NCI-H1930 (cell line): ENCODE measurements around the gene DHRS3.
"Not testable (repeated sequence)": the region's sequence is repeated elsewhere in the genome, so short reads cannot be mapped to it uniquely, and the experiment has no call there.

ENCODE experiments used
- DNase-seq, 2 experiments: peaks; one replicate each; lab custom pipeline; 2025; lab: John Stamatoyannopoulos, UW

The DHRS3 gene

DNA sequence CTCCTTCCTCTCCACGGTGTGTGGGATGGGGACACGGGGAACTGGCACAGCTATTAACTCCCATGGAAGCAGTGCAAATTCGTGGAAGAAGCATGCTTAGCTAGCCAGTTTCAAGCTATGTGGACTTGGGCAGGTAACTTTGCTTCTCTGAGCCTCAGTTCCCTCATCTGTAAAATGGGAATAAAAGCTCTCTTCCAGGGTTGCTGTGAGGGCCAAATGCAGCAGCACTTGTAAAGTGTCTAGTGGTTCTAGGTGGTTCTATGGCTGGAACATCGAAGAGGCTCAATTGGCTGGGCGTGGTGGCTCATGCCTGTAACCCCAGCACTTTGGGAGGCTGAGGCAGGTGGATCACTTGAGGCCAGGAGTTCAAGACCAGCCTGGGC is 43.3 kb downstream of the DHRS3 start:
- no peak for DNase-seq

DNA sequence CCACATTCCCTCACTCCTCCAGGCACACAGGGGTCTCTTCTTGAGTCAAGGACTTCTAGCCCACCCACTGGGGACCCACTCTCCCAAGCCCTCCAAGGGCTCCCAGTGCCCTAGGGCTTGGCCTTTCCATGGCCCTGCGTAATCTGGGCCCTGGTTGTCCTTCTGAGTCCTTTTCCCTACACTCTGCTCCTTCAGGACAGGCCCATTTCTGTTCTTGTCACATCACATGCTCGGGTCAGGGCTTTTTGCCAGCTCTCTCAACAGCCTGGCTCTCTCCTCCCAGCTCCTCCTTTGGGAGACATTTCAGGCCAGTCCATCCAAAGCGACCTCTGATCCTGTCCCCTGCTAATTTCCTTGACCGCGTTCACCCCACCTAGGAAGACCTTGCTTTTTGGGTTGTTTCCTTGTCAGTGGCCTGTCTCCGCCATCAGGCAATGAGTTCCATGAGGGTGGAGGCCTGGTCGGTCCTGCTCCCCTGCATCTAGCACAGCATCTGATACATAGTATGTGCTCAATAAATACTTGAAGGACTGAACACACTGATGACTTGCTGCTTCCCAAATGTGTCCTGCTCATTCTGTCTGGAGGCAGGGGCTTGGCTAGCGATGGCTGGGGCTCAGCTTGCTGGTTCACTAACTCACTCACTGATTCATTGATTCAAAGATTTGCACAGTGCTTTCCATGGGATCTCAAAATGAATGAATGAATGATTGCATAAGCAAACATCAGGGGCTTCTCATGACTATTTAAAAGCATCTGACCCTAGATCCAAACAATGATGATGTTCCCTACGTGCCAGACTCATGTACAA is 44.8 kb downstream of the DHRS3 start:
- no peak for DNase-seq

DNA sequence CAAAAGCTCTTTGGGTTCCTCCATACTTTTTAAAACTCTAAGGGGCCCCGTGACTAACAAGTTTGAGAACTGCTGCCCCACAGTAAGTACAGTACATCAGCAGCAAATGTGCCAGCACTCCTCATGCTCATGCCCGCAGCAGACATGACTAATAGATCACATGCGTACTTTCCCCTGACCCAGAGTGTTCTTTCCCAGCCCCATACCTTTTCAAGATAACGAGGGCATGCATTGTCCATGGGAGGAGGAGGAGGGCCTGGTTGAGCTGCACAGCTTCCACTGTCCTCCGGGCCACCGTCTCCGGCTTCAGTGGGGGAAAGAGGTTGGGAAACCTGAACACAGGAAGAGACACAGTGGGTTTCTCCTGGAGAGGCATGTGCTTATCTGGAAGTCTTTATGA is 45.5 kb downstream of the DHRS3 start:
- DNase-seq = no peak

DNA sequence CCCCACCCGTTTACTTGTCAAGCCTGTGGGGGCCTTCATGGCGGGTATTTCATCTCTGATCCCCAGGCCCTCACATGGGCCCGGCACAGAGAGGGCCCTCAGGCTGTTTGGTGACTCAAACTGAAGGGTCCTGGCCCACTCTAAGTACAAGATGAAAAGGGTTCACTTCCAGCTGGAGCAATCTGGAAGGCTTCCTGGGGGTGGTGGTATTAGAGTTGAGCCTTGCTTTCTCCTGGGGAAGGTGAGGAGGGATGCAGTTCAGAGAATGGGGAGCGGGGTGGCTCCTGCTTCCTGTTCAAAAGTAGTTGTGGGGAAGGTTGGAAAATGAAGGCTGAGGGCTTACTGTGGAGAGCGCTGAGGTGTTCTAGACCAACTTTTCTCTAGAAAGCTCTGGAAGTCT is 47.7 kb downstream of the DHRS3 start:
- DNase-seq = no peak

DNA sequence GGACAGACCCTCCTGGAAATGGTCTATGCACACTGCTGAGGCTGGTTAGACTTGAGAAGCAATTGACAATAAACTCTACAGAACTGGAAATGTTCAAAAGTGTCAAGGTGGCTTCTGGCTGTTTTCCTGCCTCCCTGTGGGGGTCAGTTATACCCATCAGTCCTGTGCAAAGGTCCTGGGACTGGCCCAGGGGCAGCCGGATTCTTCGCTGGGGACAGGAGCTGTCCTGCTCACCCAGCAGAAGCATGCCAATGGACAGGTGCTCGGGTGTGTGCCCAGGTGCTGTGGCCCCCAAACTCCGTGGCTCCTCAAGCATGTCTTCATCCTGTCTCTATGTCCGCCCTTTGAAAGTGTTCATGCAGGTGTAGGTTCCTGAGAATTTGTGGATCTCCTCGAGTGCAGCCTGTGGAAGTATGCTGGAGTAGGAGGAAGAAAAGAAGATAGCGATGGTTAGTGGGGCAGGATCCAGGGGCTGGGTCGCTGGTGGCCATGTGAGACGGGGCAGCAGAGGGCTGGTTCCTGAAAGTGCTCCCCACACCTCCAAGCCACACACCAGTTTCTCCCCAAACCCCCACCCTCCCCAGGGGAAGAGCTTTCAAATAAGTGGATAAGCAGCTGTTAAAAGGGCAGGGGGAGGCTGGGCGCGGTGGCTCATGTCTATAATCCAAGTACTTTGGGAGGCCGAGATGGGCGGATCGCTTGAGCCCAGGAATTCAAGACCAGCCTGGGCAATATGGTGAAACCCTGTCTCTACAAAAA is 49.8 kb downstream of the DHRS3 start:
- no peak for DNase-seq

DNA sequence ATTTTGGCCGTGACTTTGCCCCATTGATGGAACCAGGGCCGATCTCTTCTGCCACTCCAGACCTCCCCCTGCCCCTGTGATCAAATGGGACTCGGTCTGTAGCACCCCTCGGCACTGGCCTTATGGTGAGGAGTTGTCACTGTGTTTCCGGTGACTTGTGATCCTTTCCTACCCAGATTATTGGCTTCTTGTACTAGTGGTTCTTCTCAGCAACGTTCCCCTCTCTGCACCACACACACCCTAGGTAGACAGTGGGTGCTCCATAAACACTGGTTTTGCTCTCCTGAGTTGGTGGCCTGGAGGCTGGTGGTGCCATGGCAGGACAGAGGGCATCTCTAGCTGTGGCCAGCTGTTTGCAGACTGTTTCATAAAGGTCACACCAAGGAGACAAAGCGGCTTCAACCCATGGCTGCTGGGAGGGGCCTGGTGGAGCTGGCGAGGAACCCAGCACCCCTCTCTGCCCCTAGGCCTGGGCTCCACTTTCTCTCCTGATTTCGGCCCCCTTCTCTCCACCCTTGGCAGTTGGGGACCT is 50.7 kb downstream of the DHRS3 start:
- no peak for DNase-seq

DNA sequence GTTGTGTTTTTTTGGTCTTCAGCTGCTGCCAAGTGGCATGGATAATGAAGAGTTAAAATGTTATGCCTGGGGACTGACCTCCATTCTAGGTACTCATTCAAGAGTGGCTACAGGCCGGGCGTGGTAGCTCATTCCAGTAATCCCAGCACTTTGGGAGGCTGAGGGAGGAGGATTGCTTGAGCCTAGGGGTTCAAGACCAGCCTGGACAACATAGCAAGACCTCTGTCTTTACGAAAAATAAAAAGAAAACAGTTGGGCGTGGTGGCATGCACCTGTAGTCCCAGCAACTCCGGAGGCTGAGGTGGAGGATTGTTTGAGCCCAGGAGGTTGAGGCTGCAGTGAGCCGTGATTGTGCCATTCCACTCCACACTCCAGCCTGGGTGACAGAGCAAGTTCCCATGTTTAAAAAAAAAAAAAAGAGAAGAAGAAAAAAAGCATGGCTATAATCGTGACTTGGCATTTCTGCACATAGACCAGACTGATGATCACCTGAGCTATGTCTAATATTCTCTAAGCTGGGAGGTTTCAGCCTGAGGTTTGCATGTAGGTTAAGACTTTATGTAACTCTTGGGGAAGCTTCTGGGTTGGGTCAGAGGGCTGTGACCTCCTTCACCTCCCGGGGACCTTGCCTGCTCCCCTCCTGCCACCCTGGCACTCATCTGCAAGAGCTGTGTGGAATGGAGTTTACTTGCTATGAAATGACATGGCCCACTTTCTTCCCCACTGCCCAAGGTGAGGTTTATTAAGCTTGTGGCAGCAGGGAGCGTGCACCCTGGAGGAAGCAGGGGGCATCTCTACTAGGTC is 51.3 kb downstream of the DHRS3 start:
- no peak for DNase-seq

DNA sequence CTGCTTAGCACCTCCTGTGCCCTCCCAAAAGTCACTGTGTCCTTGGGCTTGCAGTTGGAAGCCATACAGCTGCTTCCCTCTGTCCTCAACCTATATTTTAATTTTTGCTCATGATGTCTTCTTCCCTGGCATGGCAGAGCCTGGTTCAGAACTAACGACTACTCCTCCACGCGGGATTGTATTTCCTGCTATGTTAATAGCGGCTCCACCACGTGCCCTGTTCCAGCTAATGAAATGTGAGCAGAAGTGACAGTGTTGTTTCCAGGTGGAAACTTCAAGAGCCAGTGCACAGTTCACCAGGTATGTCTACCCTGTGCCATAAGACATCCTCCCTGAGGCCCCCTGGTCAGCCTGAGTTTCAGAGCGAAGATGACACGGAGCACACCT is 52.1 kb downstream of the DHRS3 start:
- no peak for DNase-seq

DNA sequence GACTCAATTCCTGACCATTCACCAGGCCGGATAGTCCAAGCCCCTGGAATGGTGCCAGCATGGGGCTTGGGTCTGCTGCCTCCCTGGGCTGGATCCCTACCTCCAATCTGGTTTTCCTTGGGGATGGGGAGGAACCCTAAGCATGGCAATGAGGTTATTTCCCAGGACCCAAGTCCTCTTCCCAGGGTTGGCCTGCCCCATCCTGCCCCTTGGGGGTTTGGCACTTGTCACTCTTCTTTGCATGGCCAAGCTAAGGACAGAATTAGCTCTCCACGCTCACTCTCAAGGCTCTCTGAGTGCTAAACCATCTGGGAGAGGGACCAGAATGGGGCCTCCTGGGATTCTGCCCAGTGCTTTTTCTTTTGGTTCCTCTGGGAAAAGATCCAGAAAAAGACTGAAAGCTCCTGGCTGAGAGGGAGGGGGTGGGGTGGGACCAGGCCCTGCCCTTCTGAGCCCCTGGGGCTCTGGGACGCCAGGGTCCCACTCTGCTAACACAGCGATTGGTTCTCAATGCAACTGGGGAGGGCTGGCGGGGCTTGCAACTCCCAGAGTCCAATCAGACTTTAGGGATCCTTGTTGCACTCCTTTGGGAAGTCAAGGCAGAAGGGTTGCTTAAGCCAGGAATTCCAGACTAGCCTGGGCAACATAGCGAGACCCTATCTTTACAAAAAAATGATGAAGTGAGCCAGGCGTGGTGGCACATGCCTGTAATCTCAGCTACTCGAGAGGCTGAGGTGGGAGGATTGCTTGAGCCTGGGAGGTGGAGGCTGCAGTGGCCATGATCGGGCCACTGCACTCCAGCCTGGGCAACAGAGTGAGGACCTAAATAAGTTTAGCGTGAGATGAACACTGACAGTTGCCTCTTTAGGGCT is 52.7 kb downstream of the DHRS3 start:
- no peak for DNase-seq

DNA sequence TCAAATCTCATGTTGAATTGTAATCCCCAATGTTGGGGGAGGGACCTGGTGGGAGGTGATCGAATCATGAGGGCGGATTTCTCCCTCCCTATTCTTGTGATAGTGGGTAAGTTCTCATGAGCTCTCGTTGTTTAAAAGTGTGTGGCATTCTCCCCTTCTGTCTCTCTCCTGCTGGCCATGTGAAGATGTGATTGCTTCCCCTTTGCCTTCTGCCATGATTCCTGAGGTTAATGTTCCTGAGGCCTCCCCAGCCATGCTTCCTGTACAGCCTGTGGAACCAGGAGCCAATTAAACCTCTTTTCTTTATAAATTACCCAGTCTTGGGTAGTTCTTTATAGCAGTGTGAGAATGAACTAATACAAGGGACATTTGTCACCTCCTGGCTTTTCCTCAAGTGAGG is 53.8 kb downstream of the DHRS3 start:
- not testable (repeated sequence) for DNase-seq

DNA sequence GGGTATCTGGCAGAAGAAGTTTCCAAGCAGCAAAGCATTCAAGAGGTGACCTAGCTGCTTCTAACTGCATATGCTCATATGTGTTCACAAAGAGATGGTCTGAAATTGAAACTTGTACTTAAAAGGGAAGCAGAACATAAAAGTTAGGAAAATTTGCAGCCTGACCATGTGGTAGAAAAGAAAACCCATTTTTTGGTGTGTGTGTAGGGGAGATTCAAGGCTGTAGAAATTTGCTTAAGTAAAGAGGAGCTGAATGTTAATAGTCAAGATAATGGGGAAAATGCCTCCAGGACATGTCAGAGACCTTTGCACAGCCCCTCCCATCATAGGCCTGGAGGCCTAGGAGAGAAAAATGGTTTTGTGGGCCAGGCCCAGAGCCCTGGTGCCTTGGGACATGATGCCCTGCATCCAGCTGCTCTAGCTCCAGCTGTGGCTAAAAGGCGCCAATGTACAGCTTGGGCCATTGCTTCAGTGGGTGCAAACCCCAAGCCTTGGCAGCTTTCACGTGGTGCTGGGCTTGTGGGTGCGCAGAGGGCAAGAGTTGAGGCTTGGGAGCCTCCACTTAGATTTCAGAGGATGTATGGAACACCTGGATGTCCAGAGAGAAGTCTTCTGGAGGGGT is 54.9 kb downstream of the DHRS3 start:
- no peak for DNase-seq

DNA sequence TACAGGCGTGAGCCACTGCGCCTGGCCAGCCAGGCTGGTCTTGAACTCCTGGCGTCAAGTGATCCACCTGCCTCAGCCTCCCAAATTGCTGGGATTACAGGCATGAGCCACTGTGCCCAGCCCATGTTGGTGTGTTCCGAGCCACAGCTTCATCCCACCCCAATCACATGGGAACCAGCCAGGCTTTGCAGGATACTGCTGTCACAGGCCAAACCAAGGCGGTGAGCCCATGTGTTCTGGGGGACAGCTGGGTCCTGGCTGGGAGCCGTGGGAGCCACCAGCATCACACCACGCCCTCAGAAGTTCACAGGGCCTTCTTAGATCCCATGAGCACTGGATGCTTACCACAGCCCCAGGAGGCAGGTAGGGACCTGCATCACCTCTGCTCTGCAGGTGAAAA is 56.9 kb downstream of the DHRS3 start:
- no peak for DNase-seq

DNA sequence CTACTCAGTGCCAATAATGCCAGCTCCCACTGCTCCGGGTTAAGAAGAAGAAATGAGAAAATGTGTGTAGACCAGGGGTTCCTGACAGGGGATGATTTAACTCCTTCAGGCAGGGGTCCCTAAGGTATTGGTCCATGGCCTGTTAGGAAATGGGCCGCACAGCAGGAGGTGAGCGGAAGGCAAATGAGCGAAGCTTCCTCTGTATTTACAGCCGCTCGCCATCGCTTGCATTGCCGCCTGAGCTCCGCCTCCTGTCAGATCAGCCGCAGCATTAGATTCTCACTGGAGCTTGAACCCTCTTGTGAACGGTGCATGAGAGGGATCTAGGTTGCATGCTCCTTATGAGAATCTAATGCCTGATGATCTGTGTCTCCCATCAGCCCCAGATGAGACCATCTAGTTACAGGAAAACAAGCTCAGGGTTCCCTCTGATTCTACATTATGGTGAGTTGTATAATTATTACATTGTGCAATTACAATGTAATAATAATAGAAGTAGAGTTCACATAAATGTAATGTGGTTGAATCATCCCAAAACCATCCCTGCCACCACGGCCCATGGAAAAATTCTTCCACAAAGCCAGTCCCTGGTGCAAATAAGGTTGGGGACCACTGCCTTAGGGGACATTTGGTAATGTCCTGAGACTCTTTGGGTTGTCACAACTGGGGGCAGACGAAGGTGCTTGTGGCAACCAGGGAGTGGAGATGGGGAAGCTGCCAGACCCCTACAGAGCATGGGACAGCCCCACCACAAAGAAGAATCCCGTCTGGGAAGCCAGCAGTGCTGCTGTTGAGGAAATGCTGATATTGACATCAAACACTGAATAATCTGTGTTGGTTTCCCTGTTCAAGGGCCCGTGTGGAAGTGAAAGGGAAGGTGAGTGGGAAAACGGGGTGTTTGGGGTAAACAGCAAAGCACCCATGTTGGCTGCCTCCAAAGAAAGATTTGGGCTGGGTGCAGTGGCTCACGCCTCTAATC is 60.8 kb downstream of the DHRS3 start:
- no peak for DNase-seq

DNA sequence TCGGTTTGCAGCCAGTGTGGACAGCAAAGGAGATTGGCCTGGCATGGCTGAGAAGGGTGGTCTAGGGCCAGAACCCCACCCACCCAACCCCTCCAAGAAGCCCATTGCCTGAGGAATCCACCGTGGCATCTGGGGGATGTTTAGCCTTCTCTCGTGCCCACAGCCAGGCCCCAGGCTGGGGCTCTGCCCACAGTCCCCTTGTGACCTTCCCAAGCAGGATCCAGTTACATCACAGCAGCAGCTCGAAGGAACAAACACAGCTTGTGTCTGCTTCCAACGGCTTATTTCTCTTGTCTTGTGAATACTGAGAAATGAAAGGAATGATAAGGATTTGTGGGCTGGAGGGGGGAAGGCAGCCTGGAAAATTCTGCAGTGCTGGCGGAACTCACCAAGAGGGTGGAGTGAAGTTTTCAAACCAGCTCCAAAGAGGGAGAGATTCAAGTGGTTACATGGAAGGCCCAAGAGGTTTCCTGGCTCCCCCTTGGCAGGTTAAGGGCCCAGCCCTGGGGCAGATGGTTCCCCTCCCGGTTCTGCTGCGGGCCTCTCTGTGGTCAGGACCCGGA is 61.6 kb downstream of the DHRS3 start:
- no peak for DNase-seq

DNA sequence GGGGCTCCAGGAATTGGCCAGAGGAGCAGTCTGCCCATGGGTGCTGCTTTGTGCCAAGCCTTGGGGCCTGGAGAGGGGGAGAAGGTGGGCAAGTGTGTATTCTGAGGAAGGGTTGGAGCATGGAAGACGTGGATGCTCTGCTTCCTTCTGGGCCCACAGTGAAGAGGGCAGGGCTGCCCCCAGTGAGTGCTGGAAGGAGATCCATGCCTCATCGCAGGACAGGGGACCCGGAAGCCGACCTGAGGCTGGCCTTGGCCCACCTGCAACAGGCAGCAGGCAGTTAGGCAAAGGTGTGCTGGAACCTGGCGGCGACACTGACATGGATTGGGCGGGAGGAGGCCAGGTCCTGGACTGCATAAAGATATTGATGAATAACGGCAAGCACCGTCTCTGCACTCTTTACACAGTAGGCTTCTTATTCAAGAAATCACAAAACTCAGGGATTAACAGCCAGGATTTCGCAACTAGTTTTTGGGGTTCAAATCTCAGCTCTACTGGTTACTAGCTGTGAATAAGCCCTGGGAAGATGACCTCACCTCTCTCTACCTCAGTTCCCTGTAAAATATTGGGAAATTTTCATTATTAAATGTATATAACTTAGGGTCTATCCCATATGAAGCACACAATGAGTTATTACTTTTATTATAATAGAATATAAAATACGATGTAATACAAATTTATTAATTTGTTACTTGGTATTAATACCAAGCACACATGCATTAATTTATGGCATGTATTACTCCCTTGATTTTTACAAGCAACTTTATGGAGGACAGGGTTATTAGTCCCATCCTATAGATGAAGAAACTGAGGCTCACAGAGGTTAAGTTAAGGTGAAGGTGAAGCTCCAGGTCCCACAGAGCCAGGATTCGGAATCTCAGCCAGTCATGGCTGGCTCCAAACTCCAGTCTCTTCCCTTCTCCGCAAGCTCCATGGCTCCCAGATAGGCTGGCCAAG is 62.3 kb downstream of the DHRS3 start:
- no peak for DNase-seq

DNA sequence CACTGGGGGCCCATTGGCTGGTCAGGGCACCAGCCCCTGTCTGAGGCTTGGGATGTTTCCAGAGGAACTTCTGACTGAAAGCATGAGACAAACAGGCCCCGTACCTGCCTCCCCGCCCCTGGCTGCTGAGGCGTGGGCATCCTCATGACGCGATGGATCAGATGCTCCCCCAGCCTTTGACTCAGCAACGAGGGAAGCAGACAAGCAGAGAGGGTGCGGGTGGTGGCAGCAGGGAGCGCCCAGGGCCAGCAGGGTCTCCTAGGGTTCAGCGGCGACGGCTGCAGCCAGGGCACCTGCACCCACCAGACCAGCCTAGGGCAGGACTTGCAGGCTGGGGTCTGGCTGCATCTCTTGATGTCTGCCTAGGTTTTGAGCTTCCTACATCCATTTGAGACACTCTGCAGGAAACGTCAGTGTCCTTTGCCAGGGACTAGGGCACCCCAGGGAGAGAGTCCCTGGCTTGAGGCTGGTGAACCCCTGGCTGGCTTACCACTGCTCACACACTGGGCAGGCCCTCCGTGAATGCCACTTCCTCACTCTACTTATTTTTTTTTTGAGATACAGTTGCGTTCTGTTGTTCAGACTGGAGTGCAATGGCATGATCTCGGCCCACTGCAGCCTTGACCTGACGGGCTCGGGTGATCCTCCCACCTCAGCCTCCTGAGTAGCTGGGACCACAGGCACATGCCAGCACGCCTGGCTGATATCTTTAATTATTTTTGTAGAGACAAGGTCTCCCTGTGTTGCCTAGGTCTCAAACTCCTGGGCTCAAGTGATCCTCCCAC is 63.3 kb downstream of the DHRS3 start:
- no peak for DNase-seq

DNA sequence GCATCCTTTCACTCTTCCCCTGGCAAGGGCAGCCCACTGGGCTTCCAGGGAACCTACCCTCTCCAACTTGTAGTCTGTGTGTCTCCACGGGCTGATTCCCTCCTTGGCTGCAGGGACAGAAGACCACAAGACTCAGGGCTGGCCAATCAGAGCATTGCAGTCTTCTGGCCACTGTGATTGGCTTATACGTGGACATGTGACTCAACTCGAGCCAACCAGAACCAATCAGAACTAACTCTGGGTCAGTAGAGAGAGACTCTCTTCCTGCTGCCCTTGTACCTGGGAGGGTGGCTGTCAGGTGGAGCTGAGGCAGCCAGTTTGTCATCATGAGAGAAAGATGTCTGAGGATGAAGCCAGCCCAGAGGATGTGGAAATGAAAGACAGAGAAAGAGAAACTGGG is 64.0 kb downstream of the DHRS3 start:
- DNase-seq = no peak
